AG08395 (cell line): ENCODE data around the gene GUCY1B1.

Experiments
- DNase-seq: peaks from one replicate; pipeline ENCODE4 v3.0.0; 2012; ENCODE audit warnings: mixed read lengths, low spot score

Gene GUCY1B1

GRCh38 chr4:155799794-155800123, 40.9 kb downstream of the GUCY1B1 start:
- no peak for DNase-seq

- DNase-seq: no peak
These were observed 42.0 kb downstream of the GUCY1B1 start for GRCh38 chr4:155800685-155801343.

- DNase-seq: no peak
These were observed 43.6 kb downstream of the GUCY1B1 start for GRCh38 chr4:155802190-155802959.

- DNase-seq: no peak
These were observed 46.2 kb downstream of the GUCY1B1 start for GRCh38 chr4:155805016-155805415.

- DNase-seq: peak; percentile 49
These were observed 48.2 kb downstream of the GUCY1B1 start for GRCh38 chr4:155807021-155807420.

- DNase-seq: peak; percentile 74
These were observed 51.0 kb downstream of the GUCY1B1 start for GRCh38 chr4:155809835-155810234.

GRCh38 chr4:155811083-155811482, 52.3 kb downstream of the GUCY1B1 start:
- DNase-seq: no peak

GRCh38 chr4:155818639-155819038, 59.8 kb downstream of the GUCY1B1 start:
- DNase-seq: no peak

- no peak for DNase-seq
These were observed 60.2 kb downstream of the GUCY1B1 start for GRCh38 chr4:155819066-155819465.

GRCh38 chr4:155820887-155821518, 62.2 kb downstream of the GUCY1B1 start:
- DNase-seq: no peak

- DNase-seq: no peak
These were observed 63.8 kb downstream of the GUCY1B1 start for GRCh38 chr4:155822572-155822971.

GRCh38 chr4:155828628-155829027, 69.8 kb downstream of the GUCY1B1 start:
- no peak for DNase-seq

GRCh38 chr4:155832664-155833063, 73.8 kb downstream of the GUCY1B1 start:
- no peak for DNase-seq

- DNase-seq: no peak
These were observed 78.5 kb downstream of the GUCY1B1 start for GRCh38 chr4:155837203-155837796.

- no peak for DNase-seq
These were observed 83.3 kb downstream of the GUCY1B1 start for GRCh38 chr4:155842080-155842479.

- DNase-seq: no peak
These were observed 88.1 kb downstream of the GUCY1B1 start for GRCh38 chr4:155846929-155847328.

- no peak for DNase-seq
These were observed 90.2 kb downstream of the GUCY1B1 start for GRCh38 chr4:155849042-155849441.

- DNase-seq: no peak
These were observed 94.4 kb downstream of the GUCY1B1 start for GRCh38 chr4:155853189-155853588.

- DNase-seq: peak; percentile 70
These were observed 95.9 kb downstream of the GUCY1B1 start for GRCh38 chr4:155854582-155855226.

GRCh38 chr4:155855897-155856296, 97.1 kb downstream of the GUCY1B1 start:
- no peak for DNase-seq
